CD4-positive, alpha-beta T cell treated with Interleukin-21 for 1 hour (primary cell): ENCODE measurements around the gene B4GAT1.
A peak's percentile ranks its signal among the peaks of the same experiment; 100 is the strongest.
"Not testable (repeated sequence)": the region's sequence is repeated elsewhere in the genome, so short reads cannot be mapped to it uniquely, and the experiment has no call there.

Experiments
- DNase-seq: peaks from one replicate; pipeline ENCODE4 v3.0.0-alpha.2; 2020

The B4GAT1 gene

GRCh38 chr11:66335531-66336233 is 11.7 kb downstream of the B4GAT1 start:
- DNase-seq = no peak

- no peak for DNase-seq
Measured at GRCh38 chr11:66334605-66335442, 12.6 kb downstream of the B4GAT1 start.

- no peak for DNase-seq
Measured at GRCh38 chr11:66333896-66334604, 13.4 kb downstream of the B4GAT1 start.

- DNase-seq = no peak
Measured at GRCh38 chr11:66333220-66333877, 14.1 kb downstream of the B4GAT1 start.

GRCh38 chr11:66332371-66333219 is 14.8 kb downstream of the B4GAT1 start:
- no peak for DNase-seq

- no peak for DNase-seq
Measured at GRCh38 chr11:66331542-66332370, 15.7 kb downstream of the B4GAT1 start.

- DNase-seq = no peak
Measured at GRCh38 chr11:66330931-66331330, 16.5 kb downstream of the B4GAT1 start.

GRCh38 chr11:66329165-66329673 is 18.2 kb downstream of the B4GAT1 start:
- DNase-seq = no peak

GRCh38 chr11:66328302-66329144 is 18.9 kb downstream of the B4GAT1 start:
- peak; percentile 85 for DNase-seq

- peak; percentile 69 for DNase-seq
Measured at GRCh38 chr11:66328031-66328301, 19.5 kb downstream of the B4GAT1 start.

- DNase-seq = no peak
Measured at GRCh38 chr11:66327171-66328030, 20.0 kb downstream of the B4GAT1 start.

- peak; percentile 36 for DNase-seq
Measured at GRCh38 chr11:66326261-66327111, 20.9 kb downstream of the B4GAT1 start.

- no peak for DNase-seq
Measured at GRCh38 chr11:66325263-66325671, 22.2 kb downstream of the B4GAT1 start.

GRCh38 chr11:66324664-66325063 is 22.8 kb downstream of the B4GAT1 start:
- DNase-seq = no peak

- DNase-seq = no peak
Measured at GRCh38 chr11:66323684-66324083, 23.7 kb downstream of the B4GAT1 start.

- no peak for DNase-seq
Measured at GRCh38 chr11:66322732-66323427, 24.5 kb downstream of the B4GAT1 start.

- DNase-seq = no peak
Measured at GRCh38 chr11:66321606-66322005, 25.8 kb downstream of the B4GAT1 start.

- DNase-seq = not testable (repeated sequence)
Measured at GRCh38 chr11:66320748-66321147, 26.7 kb downstream of the B4GAT1 start.
